NB4 (cell line): ENCODE measurements around the gene IQCK.

Experiments used
- DNase-seq: peaks from one replicate; pipeline ENCODE4 v3.0.0; 2010; ENCODE audit warnings: low read depth
- H3K4me3 ChIP-seq: one replicate; pipeline ENCODE4 v1.5.1; 2011; ENCODE audit warnings: mild to moderate bottlenecking, low read depth, low read length, moderate library complexity
- CTCF ChIP-seq: IDR thresholded peaks from one replicate; pipeline ENCODE4 v1.5.1; 2012; ENCODE audit warnings: low read depth, low read length
- MAX ChIP-seq: IDR thresholded peaks from 2 replicates; pipeline ENCODE4 v1.6.1; 2011; ENCODE audit warnings: low read depth, low read length
- MYC ChIP-seq: IDR thresholded peaks from 2 replicates; pipeline ENCODE4 v1.6.1; 2011; ENCODE audit warnings: low read depth, low read length
- POLR2A ChIP-seq: IDR thresholded peaks from 2 replicates; pipeline ENCODE4 v1.6.1; 2011; ENCODE audit warnings: mild to moderate bottlenecking; ENCODE audit not compliant: insufficient read length; ENCODE audit errors: extremely low read depth

Gene IQCK

DNA sequence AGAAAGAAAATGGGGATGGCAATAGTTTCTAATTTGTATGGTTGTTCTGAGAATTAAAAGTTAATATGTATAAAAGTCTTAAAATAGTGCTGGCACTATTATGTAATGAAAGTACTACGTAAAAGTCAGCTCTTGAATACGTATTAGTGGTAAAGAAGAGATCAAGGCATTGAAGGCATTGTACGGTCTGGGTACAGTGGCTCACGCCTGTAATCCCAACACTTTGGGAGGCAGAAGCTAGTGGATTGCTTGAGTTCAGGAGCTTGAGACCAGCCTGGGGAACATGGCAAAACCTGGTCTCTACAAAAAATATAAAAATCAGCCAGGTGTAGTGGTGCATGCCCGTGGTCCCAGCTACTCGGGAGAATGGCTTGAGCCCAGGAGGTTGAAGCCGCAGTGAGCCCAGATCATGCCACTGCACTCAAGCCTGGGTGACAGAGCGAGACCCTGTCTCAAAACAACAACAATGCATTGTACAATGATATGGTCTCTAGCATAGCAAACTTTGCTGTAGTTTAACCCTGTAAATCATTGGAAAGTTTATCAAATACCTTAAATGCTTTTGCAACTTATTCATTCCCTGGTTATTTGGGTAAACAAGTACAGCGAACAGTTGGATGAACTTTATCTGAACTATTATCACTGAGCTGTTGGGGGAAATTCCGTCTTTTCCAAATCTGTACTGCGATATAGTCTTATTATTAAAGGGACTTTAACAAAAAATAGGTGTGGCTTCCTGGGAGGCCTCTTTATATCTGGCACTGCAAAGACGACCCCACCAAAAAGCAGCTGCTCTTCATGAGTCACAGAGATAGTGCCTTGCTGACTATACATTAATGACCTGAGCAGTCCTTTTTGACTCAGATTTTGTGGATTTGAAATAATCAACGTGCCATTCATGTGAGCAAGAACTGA, 93.0 kb downstream of the IQCK start:
- DNase-seq = no peak
- no peak overlapping the region for H3K4me3 ChIP-seq
- TF ChIP-seq MAX (no peak), POLR2A (no peak), CTCF (no peak), MYC (no peak)

DNA sequence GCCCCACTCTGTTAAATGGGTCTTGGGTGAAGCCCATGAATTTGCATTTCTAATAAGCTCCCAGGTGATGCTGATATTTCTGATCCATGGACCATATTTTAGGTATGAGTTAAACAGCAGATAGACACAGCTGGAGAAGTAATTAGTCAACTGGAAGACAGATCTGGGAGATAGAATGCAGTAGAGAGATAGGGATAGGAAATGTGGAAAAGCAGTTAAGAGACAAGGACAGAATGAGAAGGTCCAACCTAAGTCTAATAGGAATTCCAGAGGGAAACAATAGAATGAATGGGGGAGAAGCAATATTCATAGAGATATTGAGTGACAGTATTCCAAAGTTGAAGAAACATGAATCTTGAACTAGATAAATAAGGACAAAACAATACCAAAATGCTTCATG, 94.9 kb downstream of the IQCK start:
- no peak overlapping the region for H3K4me3 ChIP-seq
- no peak for DNase-seq
- TF ChIP-seq POLR2A = no peak
- no peak for TF ChIP-seq CTCF
- no peak for TF ChIP-seq MAX
- TF ChIP-seq MYC = no peak

- TF ChIP-seq POLR2A (no peak), MYC (no peak), CTCF (no peak), MAX (no peak)
- no peak overlapping the region for H3K4me3 ChIP-seq
- no peak for DNase-seq
Measured at GRCh38 chr16:19815418-19815817, 97.3 kb downstream of the IQCK start.

GRCh38 chr16:19817122-19817521, 99.1 kb downstream of the IQCK start:
- no peak for TF ChIP-seq POLR2A
- no peak for TF ChIP-seq MYC
- TF ChIP-seq MAX = no peak
- no peak for TF ChIP-seq CTCF

DNA sequence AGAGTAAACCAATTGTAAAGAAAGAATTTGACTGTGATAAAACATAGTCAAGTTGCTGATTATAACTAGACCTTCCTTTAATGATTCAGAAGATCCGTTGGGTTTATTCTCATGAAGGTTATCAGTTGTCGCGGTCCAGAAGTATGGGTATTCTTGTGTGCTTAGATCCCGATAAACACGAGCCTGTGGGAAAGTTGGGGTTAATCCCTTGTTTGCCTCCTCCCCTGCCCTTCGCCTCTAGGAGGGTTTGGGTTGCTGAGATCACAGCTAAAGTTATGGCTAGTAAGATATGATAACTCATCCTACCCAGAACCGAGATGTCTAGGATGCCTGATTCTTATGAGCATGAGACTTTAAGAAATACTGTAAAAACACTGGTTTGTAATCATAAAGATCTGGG, 99.8 kb downstream of the IQCK start:
- TF ChIP-seq POLR2A (no peak), MAX (no peak), MYC (no peak), CTCF (no peak)
- H3K4me3 ChIP-seq = no peak overlapping the region

More at GRCh38 chr16:19817122-19817521, 99.1 kb downstream of the IQCK start:
- no peak for DNase-seq
- H3K4me3 ChIP-seq = no peak overlapping the region

DNA sequence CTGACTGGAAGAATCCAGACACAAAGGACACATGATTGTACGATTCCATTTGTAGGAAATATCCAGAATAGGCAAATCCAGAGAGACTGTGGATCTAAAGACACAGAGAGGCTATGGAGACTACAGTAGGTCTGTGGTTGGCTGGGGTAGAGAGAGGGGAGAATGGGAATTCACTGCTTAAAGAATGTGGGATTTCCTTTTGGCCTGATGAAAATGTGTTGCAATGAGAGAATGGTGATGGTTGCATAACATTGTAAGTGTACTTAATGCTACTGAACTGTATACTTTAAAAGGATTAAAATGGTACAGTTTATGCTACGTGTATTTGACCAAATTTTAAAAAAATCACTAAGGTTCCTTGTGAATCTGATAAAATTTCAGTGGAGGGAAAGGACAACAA, 104.5 kb downstream of the IQCK start:
- no peak overlapping the region for H3K4me3 ChIP-seq
- DNase-seq = peak; percentile 20
- no peak for TF ChIP-seq MYC
- TF ChIP-seq POLR2A = no peak
- TF ChIP-seq MAX = no peak
- TF ChIP-seq CTCF = no peak

More for the DNA sequence above, 99.8 kb downstream of the IQCK start:
- DNase-seq = no peak
